GM12872 (cell line): ENCODE results near the gene FN1.

Source experiments
- CTCF ChIP-seq: IDR thresholded peaks from 3 replicates; pipeline ENCODE4 v1.5.1; 2011; ENCODE audit warnings: low read depth, mild to moderate bottlenecking, low read length, moderate library complexity; ENCODE audit not compliant: insufficient read depth

The FN1 gene

GRCh38 chr2:215413974-215414373 is 21.9 kb downstream of the FN1 start:
- no peak for TF ChIP-seq CTCF

- TF ChIP-seq CTCF = no peak
Measured at GRCh38 chr2:215413484-215413777, 22.4 kb downstream of the FN1 start.

GRCh38 chr2:215411941-215412743 is 23.7 kb downstream of the FN1 start:
- TF ChIP-seq CTCF = no peak

GRCh38 chr2:215410932-215411285 is 25.0 kb downstream of the FN1 start:
- TF ChIP-seq CTCF = no peak

- no peak for TF ChIP-seq CTCF
Measured at GRCh38 chr2:215409331-215410127, 26.3 kb downstream of the FN1 start.

GRCh38 chr2:215407590-215408264 is 28.1 kb downstream of the FN1 start:
- no peak for TF ChIP-seq CTCF

GRCh38 chr2:215407061-215407460 is 28.8 kb downstream of the FN1 start:
- TF ChIP-seq CTCF = no peak
